Measurements from ENCODE around the gene ERVK3-1.
"Not testable (repeated sequence)": the region's sequence is repeated elsewhere in the genome, so short reads cannot be mapped to it uniquely, and the experiment has no call there.

The ERVK3-1 gene

GRCh38 chr19:58348080-58348479 lies 42.9 kb downstream of the ERVK3-1 start:
- not testable (repeated sequence) for H3K4me1 ChIP-seq (ENCODE audit: insufficient read depth, low read length); H3K36me3 ChIP-seq (ENCODE audit: insufficient read depth, low read length); H3K27ac ChIP-seq (ENCODE audit: low read depth, low read length); H3K9ac ChIP-seq (ENCODE audit: low read length); H3K9me3 ChIP-seq (ENCODE audit: low read length); H3K4me3 ChIP-seq (ENCODE audit: low read depth in 1 of 2, low read length in 2 of 2)
- H3K27me3 ChIP-seq (ENCODE audit: control insufficient read depth in 1 of 2, insufficient read depth in 2 of 2, low read length in 2 of 2), result peaks cover 10 to 48% of the 10 kb centered on the region in 2 donors

DNA sequence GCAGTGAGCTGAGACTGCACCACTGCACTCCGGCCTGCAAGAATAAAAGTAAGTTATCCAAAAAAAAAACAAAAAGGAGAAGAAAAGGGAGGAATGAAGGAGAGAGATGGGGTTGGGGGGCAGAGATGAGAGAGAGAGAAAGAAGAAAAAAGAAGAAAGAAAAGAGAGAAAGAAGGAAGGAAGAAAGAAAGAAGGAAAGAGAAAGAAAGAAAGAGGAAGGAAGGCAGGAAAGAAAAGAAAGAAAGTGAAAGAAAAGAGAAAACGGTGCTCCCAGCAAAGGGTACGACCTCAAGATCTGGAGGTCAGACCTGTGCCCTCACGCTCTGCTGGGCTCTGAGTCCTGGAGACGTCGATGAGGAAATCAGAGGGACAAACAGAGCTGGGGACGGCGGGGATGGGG lies 44.4 kb downstream of the ERVK3-1 start:
- Histone ChIP-seq H3K27me3 (ENCODE audit: control insufficient read depth in 1 of 2, insufficient read depth in 2 of 2, low read length in 2 of 2) (peaks cover 21 to 54% of the 10 kb centered on the region in 2 donors), H3K9ac (ENCODE audit: low read length) (no peak overlapping the region)

DNA sequence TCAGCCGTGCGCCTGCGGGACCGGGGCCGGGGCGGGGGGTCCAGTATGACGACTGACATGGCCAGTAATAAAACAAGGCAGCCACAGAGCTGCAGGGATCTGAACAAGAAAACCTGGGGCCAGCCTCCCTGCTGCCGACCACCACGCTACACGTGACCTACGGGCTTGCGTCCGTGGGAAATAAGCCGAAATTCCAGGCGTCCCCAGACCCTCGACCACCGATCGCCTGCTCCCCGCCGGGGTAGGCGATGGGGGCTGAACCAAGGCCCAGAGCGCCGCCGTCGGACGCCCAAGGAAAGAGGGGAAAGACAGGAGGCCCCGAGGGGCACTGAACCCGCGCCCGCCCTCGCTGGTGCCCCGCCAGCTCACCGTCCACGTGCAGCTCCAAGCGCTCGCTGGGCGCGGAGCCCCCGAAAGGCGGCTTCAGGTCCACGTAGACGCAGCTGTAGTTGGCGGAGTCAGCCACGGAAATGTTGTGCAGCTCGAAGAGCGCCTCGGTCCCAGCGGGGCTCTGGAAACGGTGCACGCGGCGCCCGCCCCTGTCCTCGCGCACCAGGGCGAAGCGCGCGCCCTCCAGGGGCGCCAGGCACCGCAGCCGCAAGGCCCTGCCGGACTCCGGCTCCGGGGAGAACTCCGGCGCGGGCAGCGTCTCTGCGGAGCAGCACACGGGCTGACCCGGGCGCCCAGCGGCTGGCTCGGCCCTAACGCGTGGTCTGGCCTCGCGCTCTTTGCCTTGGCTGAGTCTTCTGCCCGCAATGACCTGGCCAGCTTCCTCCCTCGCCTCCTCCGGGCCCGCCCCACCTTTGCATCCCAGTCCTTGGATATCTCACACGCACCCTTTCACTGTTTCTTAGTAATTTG lies 45.1 kb downstream of the ERVK3-1 start:
- Histone ChIP-seq H3K27ac (ENCODE audit: low read depth, low read length) (no peak overlapping the region), H3K36me3 (ENCODE audit: insufficient read depth, low read length) (no peaks in the 10 kb centered on the region), H3K4me3 (ENCODE audit: low read depth in 1 of 2, low read length in 2 of 2) (no peak overlapping the region), H3K27me3 (ENCODE audit: control insufficient read depth in 1 of 2, insufficient read depth in 2 of 2, low read length in 2 of 2) (peaks cover 23 to 60% of the 10 kb centered on the region in 2 donors), H3K9me3 (ENCODE audit: low read length) (no peaks in the 10 kb centered on the region), H3K9ac (ENCODE audit: low read length) (no peak overlapping the region), H3K4me1 (ENCODE audit: insufficient read depth, low read length) (no peaks in the 10 kb centered on the region)

More for the DNA sequence above, 44.4 kb downstream of the ERVK3-1 start:
- no peak overlapping the region for H3K27ac ChIP-seq (ENCODE audit: low read depth, low read length)
- H3K36me3 ChIP-seq (ENCODE audit: insufficient read depth, low read length), result no peaks in the 10 kb centered on the region
- no peaks in the 10 kb centered on the region for H3K9me3 ChIP-seq (ENCODE audit: low read length)
- no peak overlapping the region for H3K4me3 ChIP-seq (ENCODE audit: low read depth in 1 of 2, low read length in 2 of 2)
- H3K4me1 ChIP-seq (ENCODE audit: insufficient read depth, low read length), result no peaks in the 10 kb centered on the region

GRCh38 chr19:58350871-58351557 lies 45.8 kb downstream of the ERVK3-1 start:
- Histone ChIP-seq H3K4me3 (ENCODE audit: low read depth in 1 of 2, low read length in 2 of 2) (no peak overlapping the region), H3K9ac (ENCODE audit: low read length) (no peak overlapping the region), H3K27ac (ENCODE audit: low read depth, low read length) (no peak overlapping the region), H3K4me1 (ENCODE audit: insufficient read depth, low read length) (no peaks in the 10 kb centered on the region), H3K36me3 (ENCODE audit: insufficient read depth, low read length) (no peaks in the 10 kb centered on the region), H3K9me3 (ENCODE audit: low read length) (no peaks in the 10 kb centered on the region), H3K27me3 (ENCODE audit: control insufficient read depth in 1 of 2, insufficient read depth in 2 of 2, low read length in 2 of 2) (peaks cover 29 to 68% of the 10 kb centered on the region in 2 donors)

DNA sequence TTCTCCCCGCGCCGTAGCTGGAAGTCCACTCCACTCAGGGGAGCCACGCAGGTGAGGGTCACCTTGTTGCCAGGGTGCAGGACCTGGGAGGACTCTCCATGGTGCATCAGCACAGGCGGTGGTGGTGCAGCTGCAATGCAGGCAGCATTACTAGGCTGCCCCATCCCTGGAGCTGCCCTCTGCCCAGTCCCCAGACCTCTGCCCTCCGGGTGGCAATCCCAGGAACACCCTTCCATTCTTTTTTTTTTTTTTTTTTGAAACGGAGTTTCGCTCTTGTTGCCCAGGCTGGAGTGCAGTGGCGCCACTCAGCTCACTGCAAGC lies 46.3 kb downstream of the ERVK3-1 start:
- no peak overlapping the region for H3K4me3 ChIP-seq (ENCODE audit: low read depth in 1 of 2, low read length in 2 of 2)
- no peak overlapping the region for H3K27ac ChIP-seq (ENCODE audit: low read depth, low read length)
- H3K4me1 ChIP-seq (ENCODE audit: insufficient read depth, low read length), result no peaks in the 10 kb centered on the region
- no peak overlapping the region for H3K9ac ChIP-seq (ENCODE audit: low read length)
- H3K27me3 ChIP-seq (ENCODE audit: control insufficient read depth in 1 of 2, insufficient read depth in 2 of 2, low read length in 2 of 2), result peaks cover 29 to 72% of the 10 kb centered on the region in 2 donors
- no peaks in the 10 kb centered on the region for H3K9me3 ChIP-seq (ENCODE audit: low read length)
- H3K36me3 ChIP-seq (ENCODE audit: insufficient read depth, low read length), result no peaks in the 10 kb centered on the region

GRCh38 chr19:58351990-58352755 lies 47.0 kb downstream of the ERVK3-1 start:
- H3K4me3 ChIP-seq (ENCODE audit: low read depth in 1 of 2, low read length in 2 of 2), result no peak overlapping the region
- H3K9me3 ChIP-seq (ENCODE audit: low read length), result no peaks in the 10 kb centered on the region
- H3K27ac ChIP-seq (ENCODE audit: low read depth, low read length), result no peak overlapping the region
- H3K36me3 ChIP-seq (ENCODE audit: insufficient read depth, low read length), result no peaks in the 10 kb centered on the region
- H3K4me1 ChIP-seq (ENCODE audit: insufficient read depth, low read length), result no peaks in the 10 kb centered on the region
- H3K9ac ChIP-seq (ENCODE audit: low read length), result no peak overlapping the region
- peaks cover 29 to 72% of the 10 kb centered on the region in 2 donors for H3K27me3 ChIP-seq (ENCODE audit: control insufficient read depth in 1 of 2, insufficient read depth in 2 of 2, low read length in 2 of 2)

GRCh38 chr19:58352760-58353671 lies 47.8 kb downstream of the ERVK3-1 start, which contains the start of gene A1BG:
A1BG (minus strand) TSS chr19:58353492; CDS start chr19:58353437, 55 bp downstream.
- no peaks in the 10 kb centered on the region for H3K36me3 ChIP-seq (ENCODE audit: insufficient read depth, low read length)
- H3K27me3 ChIP-seq (ENCODE audit: control insufficient read depth in 1 of 2, insufficient read depth in 2 of 2, low read length in 2 of 2), result peaks cover 29 to 78% of the 10 kb centered on the region in 2 donors
- H3K4me1 ChIP-seq (ENCODE audit: insufficient read depth, low read length), result no peaks in the 10 kb centered on the region
- no peak within 1 kb of the TSS for H3K4me3 ChIP-seq (ENCODE audit: low read depth in 1 of 2, low read length in 2 of 2)
- no peaks in the 10 kb centered on the region for H3K9me3 ChIP-seq (ENCODE audit: low read length)
- no peak within 1 kb of the TSS for H3K9ac ChIP-seq (ENCODE audit: low read length)
- no peak within 1 kb of the TSS for H3K27ac ChIP-seq (ENCODE audit: low read depth, low read length)

GRCh38 chr19:58353717-58354477 lies 48.7 kb downstream of the ERVK3-1 start:
- H3K4me1 ChIP-seq (ENCODE audit: insufficient read depth, low read length), result no peaks in the 10 kb centered on the region

DNA sequence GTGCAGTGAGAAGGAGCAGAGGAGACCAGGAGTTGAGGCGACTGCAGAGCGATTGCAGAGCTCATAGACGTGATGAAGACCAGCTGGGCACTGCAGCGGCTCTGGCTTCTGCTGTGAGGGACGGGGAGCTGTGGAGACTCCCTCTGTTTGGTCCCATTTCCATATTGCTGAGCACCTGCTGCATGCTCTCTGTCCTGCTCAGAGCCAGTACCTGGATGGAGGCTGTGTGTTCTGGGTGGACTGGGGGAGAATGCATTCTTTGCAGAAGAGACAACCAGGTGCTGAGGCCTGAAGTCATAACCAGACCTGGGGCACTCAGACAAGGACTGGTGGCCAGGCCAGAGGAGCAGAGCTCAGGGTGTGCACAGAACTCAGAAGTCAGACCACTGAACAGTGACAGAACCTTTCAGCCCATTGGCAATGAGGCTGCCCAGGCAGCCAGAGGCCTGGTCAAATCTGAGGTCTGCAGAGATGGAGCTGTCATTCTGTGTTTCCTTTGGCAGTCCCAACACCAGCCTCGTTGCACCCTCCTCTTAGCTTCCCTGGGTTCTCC lies 49.4 kb downstream of the ERVK3-1 start:
- Histone ChIP-seq H3K4me1 (ENCODE audit: insufficient read depth, low read length) (no peaks in the 10 kb centered on the region), H3K27ac (ENCODE audit: low read depth, low read length) (no peak overlapping the region), H3K27me3 (ENCODE audit: control insufficient read depth in 1 of 2, insufficient read depth in 2 of 2, low read length in 2 of 2) (peaks cover 29 to 74% of the 10 kb centered on the region in 2 donors)

More at GRCh38 chr19:58353717-58354477, 48.7 kb downstream of the ERVK3-1 start:
- H3K36me3 ChIP-seq (ENCODE audit: insufficient read depth, low read length), result no peaks in the 10 kb centered on the region
- H3K27me3 ChIP-seq (ENCODE audit: control insufficient read depth in 1 of 2, insufficient read depth in 2 of 2, low read length in 2 of 2), result peaks cover 29 to 80% of the 10 kb centered on the region in 2 donors
- H3K9me3 ChIP-seq (ENCODE audit: low read length), result no peaks in the 10 kb centered on the region
- no peak overlapping the region for H3K27ac ChIP-seq (ENCODE audit: low read depth, low read length)
- H3K9ac ChIP-seq (ENCODE audit: low read length), result no peak overlapping the region
- no peak overlapping the region for H3K4me3 ChIP-seq (ENCODE audit: low read depth in 1 of 2, low read length in 2 of 2)

DNA sequence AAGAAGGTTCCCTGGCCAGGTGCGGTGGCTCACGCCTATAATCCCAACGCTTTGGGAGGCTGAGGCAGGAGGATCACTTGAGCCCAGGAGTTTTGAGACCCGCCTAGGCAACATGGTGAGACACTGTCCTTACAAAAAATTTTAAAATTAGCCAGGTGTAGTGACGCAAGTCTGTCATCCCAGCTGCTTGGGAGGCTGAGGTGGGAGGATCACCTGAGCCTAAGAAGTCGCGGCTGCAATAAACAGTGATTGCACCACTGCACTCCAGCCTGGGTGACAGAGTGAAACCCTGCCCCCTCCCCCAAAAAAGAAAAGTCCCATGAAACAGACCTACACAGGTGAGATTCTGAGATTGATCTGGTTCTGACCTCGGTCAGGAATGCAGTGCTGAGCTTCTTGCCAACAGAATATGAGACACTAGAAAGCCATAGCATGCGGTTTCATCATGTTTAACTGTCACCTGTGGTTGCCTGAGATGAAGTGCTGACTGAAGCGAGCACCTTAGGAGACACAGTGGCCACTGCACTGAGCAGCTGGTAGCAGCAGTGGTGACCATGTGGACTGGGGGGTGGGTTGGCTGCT lies 50.1 kb downstream of the ERVK3-1 start:
- no peak overlapping the region for H3K9ac ChIP-seq (ENCODE audit: low read length)
- no peak overlapping the region for H3K27ac ChIP-seq (ENCODE audit: low read depth, low read length)
- H3K4me1 ChIP-seq (ENCODE audit: insufficient read depth, low read length), result no peaks in the 10 kb centered on the region
- no peaks in the 10 kb centered on the region for H3K36me3 ChIP-seq (ENCODE audit: insufficient read depth, low read length)
- H3K27me3 ChIP-seq (ENCODE audit: control insufficient read depth in 1 of 2, insufficient read depth in 2 of 2, low read length in 2 of 2), result peaks cover 29 to 67% of the 10 kb centered on the region in 2 donors
- H3K9me3 ChIP-seq (ENCODE audit: low read length), result no peaks in the 10 kb centered on the region
- no peak overlapping the region for H3K4me3 ChIP-seq (ENCODE audit: low read depth in 1 of 2, low read length in 2 of 2)

More for the DNA sequence above, 49.4 kb downstream of the ERVK3-1 start:
- Histone ChIP-seq H3K4me3 (ENCODE audit: low read depth in 1 of 2, low read length in 2 of 2) (no peak overlapping the region), H3K9ac (ENCODE audit: low read length) (no peak overlapping the region), H3K36me3 (ENCODE audit: insufficient read depth, low read length) (no peaks in the 10 kb centered on the region), H3K9me3 (ENCODE audit: low read length) (no peaks in the 10 kb centered on the region)
